Adrenal gland (tissue), 12 donors: ENCODE measurements around the gene JCHAIN. TPM values are rescaled to one million over a fixed set of nuclear protein-coding genes. Genes with fewer than 3 reads are reported as not detected.
"Not testable (repeated sequence)": the region's sequence is repeated elsewhere in the genome, so short reads cannot be mapped to it uniquely, and the experiment has no call there.

Source experiments
- DNase-seq, 7 donors: peaks; one replicate each; pipeline ENCODE4 v3.0.0-alpha.2; 2019 to 2020
- H3K27ac ChIP-seq, 5 donors: fragments of 200-600 bp; sonication (generic) in 4 of 5; 1 replicate in 3 of 5; 2 replicates in 2 of 5; pipeline versions ENCODE4 v1.5.1 to v1.8.0; 2016 to 2020; ENCODE audit warnings: mild to moderate bottlenecking in 1 of 5
- H3K27me3 ChIP-seq: fragments of 200-600 bp; 2 replicates; pipeline ENCODE4 v1.8.0; 2021
- H3K36me3 ChIP-seq, 2 donors: fragments of 200-600 bp; replicated peaks in 1 of 2; 1 replicate in 1 of 2; 2 replicates in 1 of 2; pipeline versions ENCODE4 v1.5.1 to v1.8.0; 2018 to 2022
- H3K4me1 ChIP-seq, 2 donors: fragments of 200-600 bp; replicated peaks in 1 of 2; 1 replicate in 1 of 2; 2 replicates in 1 of 2; pipeline versions ENCODE4 v1.5.1 to v1.8.0; 2018 to 2021
- H3K4me3 ChIP-seq, 4 donors: fragments of 200-600 bp; sonication (generic) in 3 of 4; one replicate each; pipeline ENCODE4 v1.5.1; 2016 to 2018
- H3K9me3 ChIP-seq, 3 donors: fragments of 200-600 bp; sonication (generic) in 1 of 3; replicated peaks in 1 of 3; 1 replicate in 2 of 3; 2 replicates in 1 of 3; pipeline versions ENCODE4 v1.5.1 to v1.8.0; 2016 to 2021
- CTCF ChIP-seq, 6 experiments: fragments of 450-650 bp in 4 of 6; fragments of 200-600 bp in 2 of 6; sonication (generic) in 1 of 6; IDR thresholded peaks; 1 replicate in 5 of 6; 2 replicates in 1 of 6; pipeline versions ENCODE4 v1.5.1 to v1.8.0; 2016 to 2021; ENCODE audit warnings: antibody characterized with exemption in 6 of 6, mild to moderate bottlenecking in 2 of 6, moderate library complexity in 1 of 6
- POLR2A ChIP-seq, 2 donors: fragments of 450-650 bp; IDR thresholded peaks; one replicate each; pipeline ENCODE4 v1.6.1; 2017; ENCODE audit warnings: antibody characterized with exemption in 2 of 2, mild to moderate bottlenecking in 2 of 2, moderate library complexity in 1 of 2
- WGBS, 4 donors: extraction: QIAGEN DNeasy Blood & Tissue Kit in 2 of 4; methylation state at CpG; one replicate each; pipeline versions ENCODE4 v1.1.5 to v1.1.7; 2013 to 2017; 5-methylcytosine and 5-hydroxymethylcytosine counted together
- intact Hi-C, 2 donors: fragments of 100-400 bp; cut with DNase I; formaldehyde crosslinking; loops; one replicate each; pipeline versions ENCODE4 v1.14.1 to v1.15.0; 2022 to 2023
- polyA plus RNA-seq, 3 donors: library from polyadenylated mRNA; stranded (reverse); fragments of 200-250 nt in 2 of 3; fragments of 350-450 nt in 1 of 3; fragmentation: Illumina TruSeq in 1 of 3; extraction: RNeasy Lipid Tissue Mini Kit (QIAGEN cat#74804) in 1 of 3; gene quantifications; one replicate each; pipeline ENCODE4 v1.2.3, GENCODE V29; 2013 to 2014
- total RNA-seq, 9 donors: library from RNA; depleted of rRNA in 4 of 9; stranded (reverse); fragments of >200 nt in 4 of 9; fragments of 120-200 nt in 1 of 9; fragmentation: NEBNext Ultra II Directional in 1 of 9; extraction: Animal tissue kit (Norgen Biotek cat#: 25700) in 1 of 9; gene quantifications; one replicate each; pipeline versions ENCODE4 v1.1.0 to v1.2.4, GENCODE V29; 2013 to 2023
- donor health status: healthy with polysubstance abuse.
- donor health status: Bipolar disorder and iron deficiency.
- donor health status: DM: yes; HTN: yes; CAD: no.
- donor health status: DM: no; HTN: no; CAD: no.
- donor health status: DM: no; HTN: no; CAD: no.
- donor health status: DM: yes; HTN: yes; CAD: no.

The JCHAIN gene
- total and polyA plus RNA-seq, 12 donors, result 0.11 to 124 (median 1.9) TPM; not detected in 1

GRCh38 chr4:70651864-70652506 is 14.3 kb downstream of the JCHAIN start:
- no peak for TF ChIP-seq POLR2A (IDR thresholded peaks at IDR 0.05)
- TF ChIP-seq CTCF (IDR thresholded peaks at IDR 0.05), result peak; percentile 42 to 79 (median 66)
- H3K9me3 ChIP-seq, result no peaks in the 10 kb centered on the region
- peak in 1 of 7 donors; percentile 4 for DNase-seq
- H3K27me3 ChIP-seq, result no peaks in the 10 kb centered on the region
- H3K4me1 ChIP-seq, result no peaks in the 10 kb centered on the region
- no peak overlapping the region for H3K27ac ChIP-seq
- no peaks in the 10 kb centered on the region for H3K36me3 ChIP-seq
- WGBS, 4 donors, result 2 to 6% (median 5%) methylated on average over 4 of the region's 4 CpGs
- no peak overlapping the region for H3K4me3 ChIP-seq
- intact Hi-C loops, result no loop called here

- H3K4me3 ChIP-seq, intact Hi-C loops, DNase-seq, H3K9me3 ChIP-seq, H3K27me3 ChIP-seq, H3K27ac ChIP-seq, H3K4me1 ChIP-seq, H3K36me3 ChIP-seq: not testable (repeated sequence)
- WGBS, 4 donors, result 67 to 79% (median 74%) methylated on average over 4 of the region's 4 CpGs
Measured at GRCh38 chr4:70650741-70651140, 15.6 kb downstream of the JCHAIN start.

GRCh38 chr4:70640192-70640591 is 26.1 kb downstream of the JCHAIN start:
- H3K4me3 ChIP-seq, result no peak overlapping the region
- TF ChIP-seq CTCF (IDR thresholded peaks at IDR 0.05) (no peak), POLR2A (IDR thresholded peaks at IDR 0.05) (no peak)

GRCh38 chr4:70637239-70637913 is 28.9 kb downstream of the JCHAIN start:
- DNase-seq, result no peak
- intact Hi-C loops, result no loop called here
- H3K27ac ChIP-seq, result no peak overlapping the region
- no peak overlapping the region for H3K4me3 ChIP-seq
- no peaks in the 10 kb centered on the region for H3K36me3 ChIP-seq
- no peaks in the 10 kb centered on the region for H3K9me3 ChIP-seq
- no peaks in the 10 kb centered on the region for H3K27me3 ChIP-seq
- 34 to 46% (median 38%) methylated on average over 8 of the region's 8 CpGs for WGBS, 4 donors
- H3K4me1 ChIP-seq, result no peaks in the 10 kb centered on the region
- TF ChIP-seq POLR2A (IDR thresholded peaks at IDR 0.05) (no peak), CTCF (IDR thresholded peaks at IDR 0.05) (no peak)

More at GRCh38 chr4:70640192-70640591, 26.1 kb downstream of the JCHAIN start:
- DNase-seq, result no peak
- WGBS, 4 donors, result 66 to 79% (median 72%) methylated on average over 2 of the region's 2 CpGs
- Histone ChIP-seq H3K4me1 (no peaks in the 10 kb centered on the region), H3K36me3 (no peaks in the 10 kb centered on the region), H3K9me3 (no peaks in the 10 kb centered on the region), H3K27ac (no peak overlapping the region), H3K27me3 (no peaks in the 10 kb centered on the region)
- intact Hi-C loops, result loop anchor here in 1 of 2 donors (10.0 kb wide), 1 partner anchor 365 kb away; no protein-coding TSS in a partner anchor
